Breast epithelium (tissue), 3 donors: ENCODE data around the gene NAALADL2.

Experiments
- POLR2A ChIP-seq: fragments of 450-650 bp; IDR thresholded peaks from one replicate; pipeline ENCODE4 v1.6.1; 2016; ENCODE audit warnings: antibody characterized with exemption, mild to moderate bottlenecking, moderate library complexity
- POLR2AphosphoS5 ChIP-seq, 3 donors: sonication (generic); formaldehyde crosslinking; IDR thresholded peaks; one replicate each; pipeline ENCODE4 v1.6.1; 2017; ENCODE audit warnings: antibody characterized with exemption in 3 of 3
- TF ChIP-seq, protein P1 (sequence below), 3 donors: fragments of 450-650 bp; IDR thresholded peaks; one replicate each; pipeline ENCODE4 v1.5.1; 2016 to 2017; ENCODE audit warnings: antibody characterized with exemption in 3 of 3, mild to moderate bottlenecking in 3 of 3, moderate library complexity in 3 of 3

DNA sequence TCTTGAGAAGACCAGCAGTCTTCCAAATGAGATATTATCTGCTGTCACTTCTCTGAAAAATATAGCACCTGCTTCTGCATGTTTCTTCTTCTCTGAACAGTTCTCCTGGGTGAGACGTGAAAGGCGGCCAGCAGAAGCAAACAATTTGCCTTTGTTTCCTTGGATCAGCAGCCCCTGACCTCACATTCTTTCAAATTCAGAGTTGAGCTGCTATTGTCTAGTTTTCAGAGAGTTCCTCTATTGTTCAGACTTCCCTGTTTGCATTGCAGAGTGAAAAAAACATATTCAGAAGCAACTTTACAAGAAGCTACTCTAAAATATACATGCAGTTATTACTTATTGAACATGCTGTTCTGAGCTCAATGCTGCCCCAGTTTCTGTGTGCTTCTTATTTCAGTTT lies 653.6 kb downstream of the NAALADL2 start:
- TF ChIP-seq, protein P1, sequence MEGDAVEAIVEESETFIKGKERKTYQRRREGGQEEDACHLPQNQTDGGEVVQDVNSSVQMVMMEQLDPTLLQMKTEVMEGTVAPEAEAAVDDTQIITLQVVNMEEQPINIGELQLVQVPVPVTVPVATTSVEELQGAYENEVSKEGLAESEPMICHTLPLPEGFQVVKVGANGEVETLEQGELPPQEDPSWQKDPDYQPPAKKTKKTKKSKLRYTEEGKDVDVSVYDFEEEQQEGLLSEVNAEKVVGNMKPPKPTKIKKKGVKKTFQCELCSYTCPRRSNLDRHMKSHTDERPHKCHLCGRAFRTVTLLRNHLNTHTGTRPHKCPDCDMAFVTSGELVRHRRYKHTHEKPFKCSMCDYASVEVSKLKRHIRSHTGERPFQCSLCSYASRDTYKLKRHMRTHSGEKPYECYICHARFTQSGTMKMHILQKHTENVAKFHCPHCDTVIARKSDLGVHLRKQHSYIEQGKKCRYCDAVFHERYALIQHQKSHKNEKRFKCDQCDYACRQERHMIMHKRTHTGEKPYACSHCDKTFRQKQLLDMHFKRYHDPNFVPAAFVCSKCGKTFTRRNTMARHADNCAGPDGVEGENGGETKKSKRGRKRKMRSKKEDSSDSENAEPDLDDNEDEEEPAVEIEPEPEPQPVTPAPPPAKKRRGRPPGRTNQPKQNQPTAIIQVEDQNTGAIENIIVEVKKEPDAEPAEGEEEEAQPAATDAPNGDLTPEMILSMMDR (IDR thresholded peaks at IDR 0.05): no peak
- TF ChIP-seq POLR2A (no peak), POLR2AphosphoS5 (IDR thresholded peaks at IDR 0.05) (no peak)
